Sigmoid colon (tissue), 7 donors: Measurements from ENCODE around the gene TIMM17B. TPM values are rescaled to one million over a fixed set of nuclear protein-coding genes. Genes with fewer than 3 reads are reported as not detected.

Experiments
- DNase-seq: peaks from one replicate; pipeline ENCODE4 v3.0.0-alpha.2; 2019
- H3K27ac ChIP-seq, 4 donors: fragments of 200-600 bp; sonication (generic); one replicate each; pipeline ENCODE4 v1.5.1; 2016 to 2019; ENCODE audit warnings: mild to moderate bottlenecking in 1 of 4
- H3K27me3 ChIP-seq, 3 donors: fragments of 200-600 bp; sonication (generic); one replicate each; pipeline ENCODE4 v1.5.1; 2019; ENCODE audit warnings: mild to moderate bottlenecking in 1 of 3
- H3K36me3 ChIP-seq, 4 donors: fragments of 200-600 bp; sonication (generic); one replicate each; pipeline ENCODE4 v1.5.1; 2016 to 2019
- H3K4me1 ChIP-seq, 4 donors: fragments of 200-600 bp; sonication (generic); one replicate each; pipeline ENCODE4 v1.5.1; 2017 to 2019
- H3K4me3 ChIP-seq, 4 donors: fragments of 200-600 bp; sonication (generic); one replicate each; pipeline ENCODE4 v1.5.1; 2017 to 2019; ENCODE audit warnings: mild to moderate bottlenecking in 2 of 4, moderate library complexity in 1 of 4
- H3K9me3 ChIP-seq, 4 donors: fragments of 200-600 bp in 3 of 4; sonication (generic) in 3 of 4; one replicate each; pipeline versions ENCODE4 v1.5.1 to v1.6.1; 2013 to 2019
- CTCF ChIP-seq, 4 experiments: fragments of 450-650 bp in 3 of 4; fragments of 200-600 bp in 1 of 4; IDR thresholded peaks; one replicate each; pipeline ENCODE4 v1.5.1; 2016 to 2019; ENCODE audit warnings: antibody characterized with exemption in 4 of 4, mild to moderate bottlenecking in 3 of 4, moderate library complexity in 2 of 4
- EP300 ChIP-seq, 4 donors: sonication (generic); formaldehyde crosslinking; IDR thresholded peaks; one replicate each; pipeline ENCODE4 v1.6.1; 2017; ENCODE audit warnings: antibody characterized with exemption in 4 of 4
- POLR2A ChIP-seq, 2 donors: fragments of 450-650 bp; IDR thresholded peaks; one replicate each; pipeline ENCODE4 v1.6.1; 2016; ENCODE audit warnings: antibody characterized with exemption in 2 of 2, mild to moderate bottlenecking in 2 of 2, moderate library complexity in 2 of 2
- POLR2AphosphoS5 ChIP-seq, 4 donors: sonication (generic); formaldehyde crosslinking; IDR thresholded peaks; one replicate each; pipeline ENCODE4 v1.6.1; 2017; ENCODE audit warnings: antibody characterized with exemption in 4 of 4
- WGBS, 2 donors: extraction: QIAGEN DNeasy Blood & Tissue Kit; methylation state at CpG; one replicate each; pipeline ENCODE4 v1.1.7; 2013; 5-methylcytosine and 5-hydroxymethylcytosine counted together
- intact Hi-C: fragments of 100-400 bp; cut with DNase I; formaldehyde crosslinking; loops from one replicate; pipeline ENCODE4 v1.15.1; 2023
- polyA plus RNA-seq, 3 donors: library from polyadenylated mRNA; stranded (reverse); fragments of 200-250 nt; gene quantifications; one replicate each; pipeline ENCODE4 v1.2.3, GENCODE V29; 2013
- total RNA-seq, 4 donors: library from RNA; depleted of rRNA; stranded (reverse); fragments of >200 nt; gene quantifications; one replicate each; pipeline ENCODE4 v1.1.0, GENCODE V29; 2016
- donor health status: healthy with polysubstance abuse.
- donor health status: Bipolar disorder and iron deficiency.
- donor health status: healthy.

TIMM17B gene
- total and polyA plus RNA-seq, 7 donors = 37.7 to 63.1 (median 46.3) TPM

GRCh38 chrX:48904180-48904579, 6.6 kb upstream of the TIMM17B start:
- TF ChIP-seq POLR2AphosphoS5 (IDR thresholded peaks at IDR 0.05) (no peak), EP300 (IDR thresholded peaks at IDR 0.05) (no peak)
- WGBS, 2 donors = 81 to 86% methylated on average over 8 of the region's 8 CpGs
- H3K4me1 ChIP-seq = peaks cover 0 to 7% (median under 1%) of the 10 kb centered on the region in 4 donors
- H3K27me3 ChIP-seq = no peaks in the 10 kb centered on the region
- H3K36me3 ChIP-seq = peaks cover 0 to 49% (median 8%) of the 10 kb centered on the region in 4 donors
- no peak overlapping the region for H3K4me3 ChIP-seq
- DNase-seq = no peak
- intact Hi-C loops = no loop called here
- H3K27ac ChIP-seq = no peak overlapping the region
- H3K9me3 ChIP-seq = no peaks in the 10 kb centered on the region

GRCh38 chrX:48903290-48903689, 5.7 kb upstream of the TIMM17B start:
- intact Hi-C loops = no loop called here
- no peak for TF ChIP-seq EP300 (IDR thresholded peaks at IDR 0.05)
- TF ChIP-seq CTCF (IDR thresholded peaks at IDR 0.05) = no peak
- no peak for TF ChIP-seq POLR2AphosphoS5 (IDR thresholded peaks at IDR 0.05)
- no peak for TF ChIP-seq POLR2A (IDR thresholded peaks at IDR 0.05)
- no peak for DNase-seq
- peaks cover 0 to 49% (median 8%) of the 10 kb centered on the region in 4 donors for H3K36me3 ChIP-seq
- no peak overlapping the region for H3K4me3 ChIP-seq
- no peak overlapping the region for H3K27ac ChIP-seq
- WGBS, 2 donors = 83 to 93% methylated on average over 6 of the region's 6 CpGs
- peaks cover 0 to 12% (median 7%) of the 10 kb centered on the region in 4 donors for H3K4me1 ChIP-seq
- H3K27me3 ChIP-seq = no peaks in the 10 kb centered on the region
- no peaks in the 10 kb centered on the region for H3K9me3 ChIP-seq

GRCh38 chrX:48902776-48903175, 5.2 kb upstream of the TIMM17B start:
- intact Hi-C loops = no loop called here
- H3K27ac ChIP-seq = no peak overlapping the region
- H3K9me3 ChIP-seq = no peaks in the 10 kb centered on the region
- H3K4me3 ChIP-seq = no peak overlapping the region
- peaks cover 0 to 12% (median 7%) of the 10 kb centered on the region in 4 donors for H3K4me1 ChIP-seq
- no peaks in the 10 kb centered on the region for H3K27me3 ChIP-seq
- no peak for DNase-seq
- TF ChIP-seq CTCF (IDR thresholded peaks at IDR 0.05) = no peak
- TF ChIP-seq POLR2A (IDR thresholded peaks at IDR 0.05) = no peak
- no peak for TF ChIP-seq POLR2AphosphoS5 (IDR thresholded peaks at IDR 0.05)
- TF ChIP-seq EP300 (IDR thresholded peaks at IDR 0.05) = no peak
- peaks cover 0 to 49% (median 8%) of the 10 kb centered on the region in 4 donors for H3K36me3 ChIP-seq
- 92 to 94% methylated on average over 14 of the region's 14 CpGs for WGBS, 2 donors

GRCh38 chrX:48902135-48902534, 4.6 kb upstream of the TIMM17B start:
- Histone ChIP-seq H3K4me3 (no peak overlapping the region), H3K9me3 (no peaks in the 10 kb centered on the region), H3K27me3 (no peaks in the 10 kb centered on the region), H3K36me3 (peaks cover 0 to 49% (median 8%) of the 10 kb centered on the region in 4 donors), H3K27ac (no peak overlapping the region), H3K4me1 (peaks cover 0 to 12% (median 7%) of the 10 kb centered on the region in 4 donors)
- no peak for TF ChIP-seq POLR2AphosphoS5 (IDR thresholded peaks at IDR 0.05)
- TF ChIP-seq CTCF (IDR thresholded peaks at IDR 0.05) = no peak
- no peak for TF ChIP-seq EP300 (IDR thresholded peaks at IDR 0.05)
- TF ChIP-seq POLR2A (IDR thresholded peaks at IDR 0.05) = no peak
- WGBS, 2 donors = 95% methylated on average over 20 of the region's 20 CpGs
- intact Hi-C loops = no loop called here
- no peak for DNase-seq

GRCh38 chrX:48901069-48901468, 3.5 kb upstream of the TIMM17B start:
- no peak overlapping the region for H3K27ac ChIP-seq
- peaks cover 0 to 41% (median 8%) of the 10 kb centered on the region in 4 donors for H3K36me3 ChIP-seq
- peaks cover 0 to 19% (median 16%) of the 10 kb centered on the region in 4 donors for H3K4me1 ChIP-seq
- no peak overlapping the region for H3K4me3 ChIP-seq
- no peaks in the 10 kb centered on the region for H3K27me3 ChIP-seq
- TF ChIP-seq EP300 (IDR thresholded peaks at IDR 0.05) = no peak
- no peak for TF ChIP-seq CTCF (IDR thresholded peaks at IDR 0.05)
- TF ChIP-seq POLR2A (IDR thresholded peaks at IDR 0.05) = no peak
- no peak for TF ChIP-seq POLR2AphosphoS5 (IDR thresholded peaks at IDR 0.05)
- WGBS, 2 donors = 92 to 95% methylated on average over 7 of the region's 7 CpGs
- DNase-seq = peak; percentile 46
- intact Hi-C loops = no loop called here
- H3K9me3 ChIP-seq = no peaks in the 10 kb centered on the region
